GM12801 (cell line): ENCODE results near the gene LPP.

Experiments used
- TF ChIP-seq, protein P1 (sequence below): IDR thresholded peaks from one replicate; pipeline ENCODE4 v1.5.1; 2011; ENCODE audit warnings: control low read depth; ENCODE audit not compliant: insufficient read length; ENCODE audit errors: extremely low read depth

Gene LPP

DNA sequence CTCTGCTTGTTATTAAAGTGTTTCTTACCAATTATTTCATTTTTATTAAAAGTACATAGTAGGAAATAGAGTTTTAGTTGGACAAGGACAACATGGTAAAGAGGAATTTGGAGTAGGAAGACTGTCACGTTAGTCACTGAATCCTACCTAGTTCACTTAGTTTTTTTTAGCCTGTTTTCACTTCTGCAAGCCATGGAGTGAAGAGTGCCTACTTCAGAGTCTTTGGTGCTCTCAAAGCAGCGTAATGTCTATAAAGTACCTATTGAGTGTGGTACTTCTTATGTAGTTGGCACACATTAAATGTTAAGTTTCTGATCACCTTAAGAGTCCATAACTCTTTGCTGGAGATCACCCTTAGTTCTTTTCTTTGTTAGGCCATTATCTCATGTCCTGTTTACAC is 78.7 kb downstream of the LPP start:
- TF ChIP-seq, protein P1, sequence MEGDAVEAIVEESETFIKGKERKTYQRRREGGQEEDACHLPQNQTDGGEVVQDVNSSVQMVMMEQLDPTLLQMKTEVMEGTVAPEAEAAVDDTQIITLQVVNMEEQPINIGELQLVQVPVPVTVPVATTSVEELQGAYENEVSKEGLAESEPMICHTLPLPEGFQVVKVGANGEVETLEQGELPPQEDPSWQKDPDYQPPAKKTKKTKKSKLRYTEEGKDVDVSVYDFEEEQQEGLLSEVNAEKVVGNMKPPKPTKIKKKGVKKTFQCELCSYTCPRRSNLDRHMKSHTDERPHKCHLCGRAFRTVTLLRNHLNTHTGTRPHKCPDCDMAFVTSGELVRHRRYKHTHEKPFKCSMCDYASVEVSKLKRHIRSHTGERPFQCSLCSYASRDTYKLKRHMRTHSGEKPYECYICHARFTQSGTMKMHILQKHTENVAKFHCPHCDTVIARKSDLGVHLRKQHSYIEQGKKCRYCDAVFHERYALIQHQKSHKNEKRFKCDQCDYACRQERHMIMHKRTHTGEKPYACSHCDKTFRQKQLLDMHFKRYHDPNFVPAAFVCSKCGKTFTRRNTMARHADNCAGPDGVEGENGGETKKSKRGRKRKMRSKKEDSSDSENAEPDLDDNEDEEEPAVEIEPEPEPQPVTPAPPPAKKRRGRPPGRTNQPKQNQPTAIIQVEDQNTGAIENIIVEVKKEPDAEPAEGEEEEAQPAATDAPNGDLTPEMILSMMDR: no peak

DNA sequence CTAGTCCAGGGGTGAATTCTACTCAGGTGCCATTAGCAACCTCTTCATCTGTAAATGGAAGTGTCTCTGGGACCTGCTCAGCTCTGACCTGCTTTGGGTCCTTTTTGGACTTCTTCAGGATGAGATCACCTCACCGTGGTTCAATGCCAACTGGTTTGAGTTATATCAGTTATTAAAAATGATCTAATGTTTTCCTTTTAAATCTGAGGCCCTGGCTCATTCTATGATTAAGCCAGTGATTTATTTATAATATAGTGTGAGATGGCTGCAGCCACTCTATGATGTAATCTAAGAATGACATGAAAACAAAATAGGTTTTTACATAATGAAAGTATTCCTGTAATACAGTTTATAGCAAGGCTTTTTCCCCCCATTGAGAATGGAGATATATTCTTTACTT is 79.4 kb downstream of the LPP start:
- TF ChIP-seq, protein P1: no peak

DNA sequence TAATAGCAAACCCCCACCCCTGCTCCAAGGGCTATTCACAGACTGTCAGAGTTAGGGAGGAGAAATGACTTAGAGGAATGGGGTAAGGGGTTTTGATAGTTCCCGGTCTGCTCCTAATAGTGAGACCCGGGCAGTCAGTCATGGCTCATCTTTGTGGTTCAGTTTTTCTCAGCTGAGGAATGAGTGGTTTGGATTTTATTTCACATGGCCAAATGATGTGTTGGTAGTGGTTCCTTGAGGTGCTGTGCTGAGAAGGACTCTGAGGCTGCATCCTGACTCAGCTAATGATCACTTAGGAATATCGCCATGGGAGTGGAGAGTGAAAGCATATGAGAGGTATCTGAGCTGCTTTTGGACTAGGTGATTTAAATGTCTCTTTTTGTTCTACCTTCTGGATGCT is 80.2 kb downstream of the LPP start:
- TF ChIP-seq, protein P1: no peak

DNA sequence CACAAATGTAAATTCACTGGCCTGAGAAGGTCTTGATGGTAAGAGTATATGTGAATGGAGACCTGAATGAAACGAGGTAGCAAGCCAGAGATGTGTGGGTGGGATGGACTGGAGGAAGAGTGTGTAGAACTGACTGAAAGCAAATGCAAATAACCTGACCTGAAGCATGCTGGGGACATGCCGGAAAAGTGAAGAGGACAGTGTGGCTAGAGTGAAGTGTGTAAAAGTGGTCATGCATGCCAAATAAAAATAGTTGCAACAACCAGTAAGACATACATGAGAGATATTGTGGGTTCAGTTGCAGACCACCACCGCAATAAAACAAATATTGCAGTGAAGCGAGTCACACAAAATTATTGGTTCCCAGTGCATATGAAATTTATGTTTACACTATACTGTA is 82.3 kb downstream of the LPP start:
- TF ChIP-seq, protein P1: no peak

DNA sequence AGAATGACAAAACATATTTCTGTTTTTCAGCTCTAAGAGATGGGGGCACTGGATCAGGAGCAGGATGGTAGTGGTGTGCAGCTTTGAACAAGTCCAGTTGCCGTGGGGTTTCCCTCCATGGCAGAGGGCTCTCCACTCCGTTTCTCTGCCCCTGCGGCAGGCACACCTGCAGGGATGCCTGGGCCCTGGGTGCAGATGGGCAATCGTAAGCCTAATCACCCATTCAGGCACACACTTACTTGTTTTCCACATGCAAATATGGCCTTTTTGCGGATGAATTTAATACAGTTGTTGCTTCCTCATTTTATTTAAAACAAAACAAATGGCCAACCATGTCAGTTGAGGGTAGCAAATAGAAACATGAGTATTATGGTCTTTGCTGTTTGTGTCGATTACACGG is 85.1 kb downstream of the LPP start:
- TF ChIP-seq, protein P1: no peak

DNA sequence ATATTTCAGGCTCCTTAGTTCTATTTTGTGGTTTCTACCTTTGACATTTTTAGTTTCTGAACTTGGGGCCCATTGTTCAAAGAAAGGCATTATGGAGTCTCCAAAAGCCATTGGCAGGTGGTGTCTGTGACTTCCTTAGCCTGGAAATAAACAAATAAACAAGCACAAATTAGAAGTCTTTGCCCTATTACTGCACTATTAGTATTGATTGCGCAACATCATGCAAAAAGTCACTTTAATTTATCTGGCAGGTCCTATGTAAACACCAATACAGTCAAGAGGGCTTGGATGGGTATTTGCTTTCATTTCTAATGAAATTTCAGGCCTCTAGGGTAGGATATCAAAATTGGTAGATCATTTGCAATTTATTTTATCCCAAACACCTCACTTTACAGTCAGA is 85.6 kb downstream of the LPP start:
- TF ChIP-seq, protein P1: no peak

DNA sequence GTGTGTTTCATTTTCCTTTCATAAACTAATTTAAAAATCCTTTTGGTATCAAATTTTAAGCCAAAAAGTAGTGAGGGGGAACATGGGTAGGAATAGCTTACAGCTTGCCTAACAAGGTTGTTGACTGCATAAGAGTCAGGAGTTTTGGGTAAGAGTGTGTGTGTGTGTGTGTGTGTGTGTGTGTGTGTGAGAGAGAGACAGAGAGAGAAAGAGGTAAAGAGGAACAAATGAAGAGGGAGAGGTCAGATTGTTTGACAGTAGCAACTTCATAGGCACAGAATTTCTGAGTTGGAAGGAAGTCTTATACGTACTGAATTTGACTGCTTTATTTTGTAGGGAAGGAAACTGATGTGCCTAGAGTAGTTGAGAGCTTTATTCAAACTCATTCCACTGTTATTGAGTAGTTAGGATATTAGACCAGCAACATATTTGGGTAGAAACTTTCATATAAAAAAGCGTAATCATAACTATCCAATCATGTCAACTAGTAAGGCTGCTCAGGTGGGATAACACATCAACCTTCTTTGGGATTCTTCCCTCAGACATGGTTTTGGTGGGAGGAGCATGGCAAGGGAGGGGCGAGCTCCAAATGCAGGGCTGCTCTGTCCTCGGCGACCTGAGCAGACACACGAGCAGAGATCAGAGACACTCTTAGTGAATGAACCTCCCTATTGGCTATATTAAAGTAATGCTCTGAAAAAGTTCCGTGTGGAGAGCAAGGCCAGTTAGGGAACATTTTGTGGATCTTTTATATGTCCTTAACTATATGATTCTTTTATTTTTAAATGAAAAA is 86.4 kb downstream of the LPP start:
- TF ChIP-seq, protein P1: no peak
